Esophagus muscularis mucosa (tissue), 4 donors: ENCODE measurements around the gene DCDC2. TPM values are rescaled to one million over a fixed set of nuclear protein-coding genes. Genes with fewer than 3 reads are reported as not detected.
"Not testable (repeated sequence)": the region's sequence is repeated elsewhere in the genome, so short reads cannot be mapped to it uniquely, and the experiment has no call there.

Source experiments
- DNase-seq: peaks from one replicate; pipeline ENCODE4 v3.0.0-alpha.2; 2017; ENCODE audit errors: extremely low spot score
- H3K27ac ChIP-seq, 4 donors: fragments of 200-600 bp; sonication (generic); replicated peaks in 1 of 4; 1 replicate in 3 of 4; 2 replicates in 1 of 4; pipeline ENCODE4 v1.5.1; 2016 to 2019; ENCODE audit warnings: mild to moderate bottlenecking in 1 of 4
- H3K27me3 ChIP-seq, 4 donors: fragments of 200-600 bp; sonication (generic); one replicate each; pipeline versions ENCODE4 v1.5.1 to v1.6.0; 2016 to 2019
- H3K36me3 ChIP-seq, 4 donors: fragments of 200-600 bp; sonication (generic); one replicate each; pipeline ENCODE4 v1.5.1; 2016 to 2019
- H3K4me1 ChIP-seq, 4 donors: fragments of 200-600 bp; sonication (generic); one replicate each; pipeline ENCODE4 v1.5.1; 2016 to 2019
- H3K4me3 ChIP-seq, 4 donors: fragments of 200-600 bp; sonication (generic); 1 replicate in 2 of 4; 2 replicates in 2 of 4; pipeline ENCODE4 v1.5.1; 2016 to 2019; ENCODE audit warnings: mild to moderate bottlenecking in 4 of 4, moderate library complexity in 1 of 4
- H3K9me3 ChIP-seq, 4 donors: fragments of 200-600 bp; sonication (generic); 1 replicate in 3 of 4; 2 replicates in 1 of 4; pipeline ENCODE4 v1.5.1; 2016 to 2019
- CTCF ChIP-seq, 3 experiments: fragments of 200-600 bp in 2 of 3; fragments of 450-650 bp in 1 of 3; sonication (generic) in 2 of 3; IDR thresholded peaks; one replicate each; pipeline ENCODE4 v1.5.1; 2017 to 2019; ENCODE audit warnings: antibody characterized with exemption in 3 of 3, mild to moderate bottlenecking in 2 of 3, moderate library complexity in 1 of 3
- EP300 ChIP-seq: sonication (generic); formaldehyde crosslinking; IDR thresholded peaks from one replicate; pipeline ENCODE4 v1.6.1; 2017; ENCODE audit warnings: antibody characterized with exemption
- POLR2A ChIP-seq: fragments of 450-650 bp; IDR thresholded peaks from one replicate; pipeline ENCODE4 v1.6.1; 2017; ENCODE audit warnings: antibody characterized with exemption, moderate library complexity, mild to moderate bottlenecking, low read depth
- POLR2AphosphoS5 ChIP-seq, 2 donors: sonication (generic); formaldehyde crosslinking; IDR thresholded peaks; one replicate each; pipeline ENCODE4 v1.6.1; 2017; ENCODE audit warnings: antibody characterized with exemption in 2 of 2
- WGBS: methylation state at CpG from one replicate; pipeline ENCODE4 v1.1.5; 2018; 5-methylcytosine and 5-hydroxymethylcytosine counted together
- intact Hi-C: fragments of 100-400 bp; cut with DNase I; formaldehyde crosslinking; loops from one replicate; pipeline ENCODE4 v1.15.1; 2023
- total RNA-seq, 4 donors: library from RNA; depleted of rRNA; stranded (reverse); fragments of >200 nt; gene quantifications; one replicate each; pipeline versions ENCODE4 v1.1.0 to v1.2.1, GENCODE V29; 2016

Gene DCDC2
- total RNA-seq, 4 donors from 2014 or later = not detected

GRCh38 chr6:24270011-24270410 lies 87.8 kb downstream of the DCDC2 start:
- intact Hi-C loops = loop anchor here (10.0 kb wide), 1 partner anchor 205 kb away; no protein-coding TSS in a partner anchor
- no peak overlapping the region for H3K27ac ChIP-seq
- no peak for DNase-seq
- no peaks in the 10 kb centered on the region for H3K27me3 ChIP-seq
- TF ChIP-seq CTCF (IDR thresholded peaks at IDR 0.05) (no peak), POLR2AphosphoS5 (IDR thresholded peaks at IDR 0.05) (no peak), POLR2A (no peak), EP300 (no peak)
- 79% methylated on average over 1 of the region's 1 CpG for WGBS
- no peaks in the 10 kb centered on the region for H3K9me3 ChIP-seq
- no peaks in the 10 kb centered on the region for H3K4me1 ChIP-seq
- H3K4me3 ChIP-seq = no peak overlapping the region
- H3K36me3 ChIP-seq = no peaks in the 10 kb centered on the region

GRCh38 chr6:24258214-24258613 lies 99.6 kb downstream of the DCDC2 start:
- H3K27ac ChIP-seq, H3K36me3 ChIP-seq, H3K4me3 ChIP-seq, H3K9me3 ChIP-seq, H3K4me1 ChIP-seq, intact Hi-C loops, DNase-seq, H3K27me3 ChIP-seq: not testable (repeated sequence)
- WGBS = 86% methylated on average over 6 of the region's 6 CpGs

GRCh38 chr6:24257282-24257681 lies 100.6 kb downstream of the DCDC2 start:
- 91% methylated on average over 4 of the region's 4 CpGs for WGBS
- TF ChIP-seq EP300 = no peak
- TF ChIP-seq POLR2AphosphoS5 (IDR thresholded peaks at IDR 0.05) = no peak
- TF ChIP-seq CTCF (IDR thresholded peaks at IDR 0.05) = no peak
- no peak for TF ChIP-seq POLR2A
- DNase-seq = no peak
- Histone ChIP-seq H3K36me3 (no peaks in the 10 kb centered on the region), H3K27ac (no peak overlapping the region), H3K9me3 (peaks cover 0 to 7% (median 7%) of the 10 kb centered on the region in 4 donors), H3K27me3 (no peaks in the 10 kb centered on the region), H3K4me1 (no peaks in the 10 kb centered on the region), H3K4me3 (no peak overlapping the region)
- intact Hi-C loops = no loop called here

GRCh38 chr6:24255676-24256075 lies 102.2 kb downstream of the DCDC2 start:
- intact Hi-C loops = no loop called here
- H3K27me3 ChIP-seq = no peaks in the 10 kb centered on the region
- no peak overlapping the region for H3K4me3 ChIP-seq

GRCh38 chr6:24253360-24253759 lies 104.5 kb downstream of the DCDC2 start:
- no peak overlapping the region for H3K27ac ChIP-seq
- no peaks in the 10 kb centered on the region for H3K27me3 ChIP-seq
- TF ChIP-seq EP300 (no peak), POLR2AphosphoS5 (IDR thresholded peaks at IDR 0.05) (no peak), POLR2A (no peak), CTCF (IDR thresholded peaks at IDR 0.05) (no peak)
- no peak overlapping the region for H3K4me3 ChIP-seq
- DNase-seq = no peak
- no peaks in the 10 kb centered on the region for H3K4me1 ChIP-seq
- intact Hi-C loops = no loop called here
- H3K9me3 ChIP-seq = peaks cover 0 to 7% (median 7%) of the 10 kb centered on the region in 4 donors
- H3K36me3 ChIP-seq = no peaks in the 10 kb centered on the region

More at GRCh38 chr6:24255676-24256075, 102.2 kb downstream of the DCDC2 start:
- Histone ChIP-seq H3K27ac (no peak overlapping the region), H3K4me1 (no peaks in the 10 kb centered on the region), H3K36me3 (no peaks in the 10 kb centered on the region), H3K9me3 (peaks cover 0 to 7% (median 7%) of the 10 kb centered on the region in 4 donors)
- TF ChIP-seq CTCF (IDR thresholded peaks at IDR 0.05) = no peak
- TF ChIP-seq EP300 = no peak
- TF ChIP-seq POLR2AphosphoS5 (IDR thresholded peaks at IDR 0.05) = no peak
- no peak for TF ChIP-seq POLR2A
- no peak for DNase-seq
- WGBS = 85% methylated on average over 1 of the region's 1 CpG
